Gastroesophageal sphincter (tissue), 3 donors: ENCODE results near the gene PTBP3.

Experiments
- EP300 ChIP-seq: sonication (generic); formaldehyde crosslinking; IDR thresholded peaks from one replicate; pipeline ENCODE4 v1.6.1; 2017; ENCODE audit warnings: antibody characterized with exemption, mild to moderate bottlenecking
- POLR2A ChIP-seq, 2 donors: fragments of 450-650 bp; IDR thresholded peaks; one replicate each; pipeline ENCODE4 v1.6.1; 2017; ENCODE audit warnings: antibody characterized with exemption in 2 of 2, mild to moderate bottlenecking in 2 of 2, moderate library complexity in 1 of 2
- TF ChIP-seq, protein P1 (sequence below), 4 experiments: fragments of 200-600 bp in 2 of 4; fragments of 450-650 bp in 2 of 4; sonication (generic) in 1 of 4; IDR thresholded peaks; one replicate each; pipeline ENCODE4 v1.5.1; 2017 to 2019; ENCODE audit warnings: antibody characterized with exemption in 4 of 4, mild to moderate bottlenecking in 2 of 4, moderate library complexity in 2 of 4

DNA sequence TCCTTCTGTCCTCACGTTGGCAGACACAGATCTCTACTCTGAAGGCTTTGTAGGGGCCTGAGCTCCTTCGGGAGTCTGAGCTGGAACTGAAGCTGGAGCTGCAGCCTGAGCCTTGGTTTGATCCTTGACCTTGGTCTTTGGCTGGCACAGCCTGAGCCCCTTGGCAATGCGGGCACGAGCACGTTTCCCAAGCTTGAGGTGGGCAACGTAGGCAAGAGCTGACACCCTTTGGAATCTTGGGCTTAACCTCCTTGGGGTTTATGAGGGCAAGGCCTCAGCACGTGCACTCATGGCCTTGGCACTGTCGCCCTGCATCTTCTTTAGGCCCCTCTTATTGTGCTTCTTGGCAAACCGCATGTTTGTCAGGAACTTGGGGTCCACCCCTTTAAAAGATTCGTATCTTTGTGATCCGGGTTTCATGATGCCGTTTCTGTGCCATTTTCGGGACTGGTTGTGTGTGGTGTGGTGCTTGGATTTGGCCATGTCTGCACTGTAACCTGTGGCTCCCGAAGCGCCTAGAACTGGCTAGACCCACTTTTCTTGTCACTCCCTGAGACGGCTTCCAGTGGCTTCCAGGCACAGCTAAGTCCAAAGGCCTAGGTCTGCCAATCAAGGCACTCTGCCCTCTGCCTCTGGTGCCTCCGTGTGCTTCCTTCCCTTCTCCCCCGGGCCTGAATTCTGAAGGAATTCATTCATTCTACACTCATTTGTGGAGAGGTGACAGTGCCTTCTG, 159.8 kb downstream of the PTBP3 start:
- TF ChIP-seq, protein P1, sequence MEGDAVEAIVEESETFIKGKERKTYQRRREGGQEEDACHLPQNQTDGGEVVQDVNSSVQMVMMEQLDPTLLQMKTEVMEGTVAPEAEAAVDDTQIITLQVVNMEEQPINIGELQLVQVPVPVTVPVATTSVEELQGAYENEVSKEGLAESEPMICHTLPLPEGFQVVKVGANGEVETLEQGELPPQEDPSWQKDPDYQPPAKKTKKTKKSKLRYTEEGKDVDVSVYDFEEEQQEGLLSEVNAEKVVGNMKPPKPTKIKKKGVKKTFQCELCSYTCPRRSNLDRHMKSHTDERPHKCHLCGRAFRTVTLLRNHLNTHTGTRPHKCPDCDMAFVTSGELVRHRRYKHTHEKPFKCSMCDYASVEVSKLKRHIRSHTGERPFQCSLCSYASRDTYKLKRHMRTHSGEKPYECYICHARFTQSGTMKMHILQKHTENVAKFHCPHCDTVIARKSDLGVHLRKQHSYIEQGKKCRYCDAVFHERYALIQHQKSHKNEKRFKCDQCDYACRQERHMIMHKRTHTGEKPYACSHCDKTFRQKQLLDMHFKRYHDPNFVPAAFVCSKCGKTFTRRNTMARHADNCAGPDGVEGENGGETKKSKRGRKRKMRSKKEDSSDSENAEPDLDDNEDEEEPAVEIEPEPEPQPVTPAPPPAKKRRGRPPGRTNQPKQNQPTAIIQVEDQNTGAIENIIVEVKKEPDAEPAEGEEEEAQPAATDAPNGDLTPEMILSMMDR (IDR thresholded peaks at IDR 0.05): no peak
- TF ChIP-seq EP300 (no peak), POLR2A (IDR thresholded peaks at IDR 0.05) (no peak)
